ENCODE measurements around the gene ANKDD1B. TPM values are rescaled to one million over a fixed set of nuclear protein-coding genes. Genes with fewer than 3 reads are reported as not detected.

ANKDD1B gene
- total RNA-seq, 4 donors from 2014 or later = 0.33 to 0.83 TPM; not detected in 2

- 93% methylated on average over 3 of the region's 3 CpGs for WGBS
- intact Hi-C loops (cut with DNase I) = no loop called here
- TF ChIP-seq CTCF (IDR thresholded peaks at IDR 0.05) (no peak), EP300 (IDR thresholded peaks at IDR 0.05) (no peak), POLR2AphosphoS5 (IDR thresholded peaks at IDR 0.05) (no peak), POLR2A (IDR thresholded peaks at IDR 0.05; ENCODE audit: low read depth) (no peak)
- peaks cover 0 to 15% (median 8%) of the 10 kb centered on the region in 4 donors for H3K4me1 ChIP-seq
- no peaks in the 10 kb centered on the region for H3K27me3 ChIP-seq
- no peak for DNase-seq (ENCODE audit: extremely low spot score)
- peaks cover 0 to 27% (median 12%) of the 10 kb centered on the region in 4 donors for H3K36me3 ChIP-seq
- no peaks in the 10 kb centered on the region for H3K9me3 ChIP-seq
- no peak overlapping the region for H3K4me3 ChIP-seq
- H3K27ac ChIP-seq (replicated peaks in 1 of 4) = no peak overlapping the region
Observed at GRCh38 chr5:75670577-75670976, 59.3 kb downstream of the ANKDD1B start.

- Histone ChIP-seq H3K27ac (replicated peaks in 1 of 4) (no peak overlapping the region), H3K36me3 (peaks cover 0 to 31% (median 13%) of the 10 kb centered on the region in 4 donors), H3K9me3 (no peaks in the 10 kb centered on the region), H3K4me1 (peaks cover 0 to 15% (median 8%) of the 10 kb centered on the region in 4 donors), H3K4me3 (no peak overlapping the region), H3K27me3 (no peaks in the 10 kb centered on the region)
- intact Hi-C loops (cut with DNase I) = no loop called here
- no peak for DNase-seq (ENCODE audit: extremely low spot score)
- WGBS = 97% methylated on average over 2 of the region's 2 CpGs
- TF ChIP-seq EP300 (IDR thresholded peaks at IDR 0.05) (no peak), CTCF (IDR thresholded peaks at IDR 0.05) (no peak), POLR2AphosphoS5 (IDR thresholded peaks at IDR 0.05) (no peak), POLR2A (IDR thresholded peaks at IDR 0.05; ENCODE audit: low read depth) (no peak)
Observed at GRCh38 chr5:75671506-75671905, 60.3 kb downstream of the ANKDD1B start.

GRCh38 chr5:75672616-75673015 is 61.4 kb downstream of the ANKDD1B start:
- H3K27ac ChIP-seq (replicated peaks in 1 of 4) = no peak overlapping the region
- H3K4me1 ChIP-seq = peaks cover 0 to 15% (median 8%) of the 10 kb centered on the region in 4 donors
- DNase-seq (ENCODE audit: extremely low spot score) = no peak
- TF ChIP-seq POLR2AphosphoS5 (IDR thresholded peaks at IDR 0.05) = no peak
- TF ChIP-seq EP300 (IDR thresholded peaks at IDR 0.05) = no peak
- no peak for TF ChIP-seq CTCF (IDR thresholded peaks at IDR 0.05)
- no peak for TF ChIP-seq POLR2A (IDR thresholded peaks at IDR 0.05; ENCODE audit: low read depth)
- no peak overlapping the region for H3K4me3 ChIP-seq
- H3K27me3 ChIP-seq = no peaks in the 10 kb centered on the region
- intact Hi-C loops (cut with DNase I) = no loop called here
- no peaks in the 10 kb centered on the region for H3K9me3 ChIP-seq
- peaks cover 0 to 31% (median 13%) of the 10 kb centered on the region in 4 donors for H3K36me3 ChIP-seq
- 97% methylated on average over 3 of the region's 3 CpGs for WGBS

GRCh38 chr5:75675783-75676182 is 64.5 kb downstream of the ANKDD1B start:
- Histone ChIP-seq H3K36me3 (peaks cover 0 to 31% (median 13%) of the 10 kb centered on the region in 4 donors), H3K4me1 (peaks cover 0 to 1% (median under 1%) of the 10 kb centered on the region in 4 donors), H3K4me3 (no peak overlapping the region), H3K27me3 (no peaks in the 10 kb centered on the region), H3K9me3 (no peaks in the 10 kb centered on the region), H3K27ac (replicated peaks in 1 of 4) (no peak overlapping the region)
- DNase-seq (ENCODE audit: extremely low spot score) = no peak
- intact Hi-C loops (cut with DNase I) = no loop called here
- no peak for TF ChIP-seq EP300 (IDR thresholded peaks at IDR 0.05)
- no peak for TF ChIP-seq POLR2AphosphoS5 (IDR thresholded peaks at IDR 0.05)
- TF ChIP-seq POLR2A (IDR thresholded peaks at IDR 0.05; ENCODE audit: low read depth) = no peak
- TF ChIP-seq CTCF (IDR thresholded peaks at IDR 0.05) = no peak
- 100% methylated on average over 1 of the region's 1 CpG for WGBS

- H3K27ac ChIP-seq (replicated peaks in 1 of 4) = no peak overlapping the region
- intact Hi-C loops (cut with DNase I) = no loop called here
Observed at GRCh38 chr5:75677607-75678006, 66.4 kb downstream of the ANKDD1B start.

More at GRCh38 chr5:75677607-75678006, 66.4 kb downstream of the ANKDD1B start:
- TF ChIP-seq CTCF (IDR thresholded peaks at IDR 0.05) (no peak), EP300 (IDR thresholded peaks at IDR 0.05) (no peak), POLR2A (IDR thresholded peaks at IDR 0.05; ENCODE audit: low read depth) (no peak), POLR2AphosphoS5 (IDR thresholded peaks at IDR 0.05) (no peak)
- 59% methylated on average over 1 of the region's 1 CpG for WGBS
- no peak overlapping the region for H3K4me3 ChIP-seq
- peaks cover 0 to 28% (median 12%) of the 10 kb centered on the region in 4 donors for H3K36me3 ChIP-seq
- no peak for DNase-seq (ENCODE audit: extremely low spot score)
- no peaks in the 10 kb centered on the region for H3K9me3 ChIP-seq
- H3K4me1 ChIP-seq = peaks cover 0 to 18% (median 11%) of the 10 kb centered on the region in 4 donors
- no peaks in the 10 kb centered on the region for H3K27me3 ChIP-seq

All from esophagus muscularis mucosa (tissue), 4 donors.